G401.6 (cell line): Measurements from ENCODE around the gene VSTM4.

Experiments used
- FAIRE-seq: peaks from 2 replicates; lab custom pipeline; 2012; peaks lifted over from hg19 to GRCh38; lab: Jason Lieb, UNC

VSTM4 gene

DNA sequence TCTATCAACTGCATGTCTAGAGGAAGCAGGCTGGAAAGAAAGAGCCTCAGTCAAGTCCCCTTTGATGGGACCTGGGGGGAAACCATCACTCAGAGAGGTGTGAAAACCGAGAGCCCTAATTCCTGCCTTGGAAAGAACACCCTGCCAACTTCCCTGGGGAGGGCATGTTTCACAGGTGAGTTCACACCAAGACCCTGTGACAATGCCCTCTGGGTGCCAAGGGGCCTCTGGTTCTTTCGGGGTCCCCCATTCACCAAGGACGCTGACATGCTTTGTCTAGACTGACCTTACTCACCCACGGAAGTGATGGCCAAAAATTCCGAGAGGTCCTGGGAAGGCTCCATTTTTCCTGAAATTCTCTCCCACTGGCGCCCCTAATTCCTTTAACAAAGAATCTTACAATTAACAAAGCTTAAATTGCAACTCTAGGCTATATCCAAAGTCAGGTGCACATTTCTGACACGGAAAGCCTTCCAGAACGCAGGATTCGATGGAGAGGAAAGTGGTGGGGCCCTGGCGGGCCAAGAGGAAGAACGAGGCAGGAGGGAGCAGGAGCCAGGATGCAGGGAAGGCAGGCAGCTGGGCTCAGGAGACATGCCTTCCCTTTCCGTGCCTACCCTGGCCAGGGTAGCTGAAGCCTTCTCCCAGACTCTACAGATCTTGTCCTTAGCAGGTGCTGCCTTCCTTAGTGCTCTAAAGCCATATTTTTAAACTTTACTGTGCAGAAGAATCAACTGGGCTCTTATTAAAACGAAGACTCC lies 23.7 kb downstream of the VSTM4 start:
- FAIRE-seq: no peak

GRCh38 chr10:49090696-49091380 lies 24.5 kb downstream of the VSTM4 start:
- no peak for FAIRE-seq

DNA sequence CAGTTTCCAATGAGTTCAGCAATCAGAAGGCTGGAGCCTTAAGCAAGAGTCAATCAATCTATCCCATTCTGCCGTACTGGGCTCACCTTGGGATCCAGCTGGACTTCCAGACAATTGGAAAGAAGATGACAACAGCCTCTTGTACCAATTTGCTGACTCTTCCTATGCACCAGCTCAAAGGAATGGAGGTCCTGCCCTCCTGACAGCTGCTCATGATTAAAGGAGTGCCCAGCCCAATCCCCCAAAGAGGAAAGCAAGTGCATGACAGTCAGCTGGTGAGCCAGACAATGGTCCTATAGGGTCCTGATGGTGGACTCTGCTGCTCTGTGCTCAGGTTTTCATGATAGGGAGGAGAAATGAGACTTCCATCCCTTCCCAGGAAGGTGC lies 25.1 kb downstream of the VSTM4 start:
- FAIRE-seq: no peak

- no peak for FAIRE-seq
These were observed 25.6 kb downstream of the VSTM4 start for GRCh38 chr10:49089557-49090188.

- FAIRE-seq: no peak
These were observed 26.2 kb downstream of the VSTM4 start for GRCh38 chr10:49089152-49089551.

DNA sequence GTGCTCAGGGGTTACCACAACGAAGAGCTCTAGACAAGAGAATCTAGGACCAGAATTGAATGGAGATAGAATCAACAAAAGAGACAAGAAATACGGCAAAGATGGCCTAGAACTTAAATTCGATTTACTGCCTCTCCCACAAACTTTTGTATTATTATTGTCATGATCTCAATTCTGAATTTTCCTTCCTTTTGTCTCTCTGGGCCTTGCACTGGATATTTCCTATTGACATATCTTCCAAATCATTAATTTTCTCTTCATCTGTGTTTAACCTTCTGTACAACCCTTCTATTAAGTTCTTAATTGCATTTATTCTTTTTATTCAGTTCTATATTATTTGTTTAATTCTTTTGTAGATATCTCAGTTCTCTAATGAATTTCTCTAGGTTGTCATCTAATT lies 28.4 kb downstream of the VSTM4 start:
- no peak for FAIRE-seq

GRCh38 chr10:49083261-49083660 lies 32.1 kb downstream of the VSTM4 start:
- no peak for FAIRE-seq

GRCh38 chr10:49082766-49083165 lies 32.6 kb downstream of the VSTM4 start:
- no peak for FAIRE-seq

- FAIRE-seq: no peak
These were observed 33.6 kb downstream of the VSTM4 start for GRCh38 chr10:49081547-49082275.

- FAIRE-seq: no peak
These were observed 34.4 kb downstream of the VSTM4 start for GRCh38 chr10:49080965-49081364.

DNA sequence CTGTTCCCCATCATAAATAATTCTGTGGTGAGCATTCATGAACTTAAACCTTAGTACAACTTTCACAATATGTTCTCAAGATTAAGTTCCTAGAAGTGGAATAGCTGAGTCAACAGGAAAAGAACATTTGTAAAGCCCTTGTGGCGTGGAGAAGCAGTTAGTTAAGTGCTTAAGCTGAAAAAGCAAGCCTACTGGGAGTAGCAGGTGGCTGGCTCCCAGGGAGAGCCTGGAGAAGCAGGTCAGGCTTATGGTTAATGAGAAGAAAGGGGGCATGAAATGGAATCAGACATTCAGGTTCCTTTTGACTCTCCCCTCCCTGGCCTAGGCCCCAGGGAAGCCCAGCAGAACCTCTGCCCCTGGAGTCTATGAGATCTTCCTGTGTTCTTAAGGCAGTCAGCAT lies 35.3 kb downstream of the VSTM4 start:
- no peak for FAIRE-seq

DNA sequence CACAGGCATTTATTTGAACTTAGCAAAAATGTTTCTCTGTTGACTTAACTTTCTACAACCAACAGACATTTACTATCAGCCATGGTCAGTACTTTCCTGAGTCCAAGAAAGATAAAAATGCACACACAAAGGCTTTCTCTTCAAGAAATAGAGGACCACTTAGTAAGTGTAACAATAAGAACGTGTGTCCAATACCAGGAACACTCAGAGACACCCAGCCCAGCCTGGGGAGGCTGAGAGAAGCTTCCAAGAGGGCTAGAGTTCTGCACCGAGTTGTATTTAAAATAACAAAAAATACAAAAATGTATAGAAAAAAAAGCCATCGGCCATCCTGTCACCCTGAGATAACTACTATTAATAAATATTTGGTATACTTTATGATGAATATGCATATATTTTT lies 35.8 kb downstream of the VSTM4 start:
- FAIRE-seq: no peak

DNA sequence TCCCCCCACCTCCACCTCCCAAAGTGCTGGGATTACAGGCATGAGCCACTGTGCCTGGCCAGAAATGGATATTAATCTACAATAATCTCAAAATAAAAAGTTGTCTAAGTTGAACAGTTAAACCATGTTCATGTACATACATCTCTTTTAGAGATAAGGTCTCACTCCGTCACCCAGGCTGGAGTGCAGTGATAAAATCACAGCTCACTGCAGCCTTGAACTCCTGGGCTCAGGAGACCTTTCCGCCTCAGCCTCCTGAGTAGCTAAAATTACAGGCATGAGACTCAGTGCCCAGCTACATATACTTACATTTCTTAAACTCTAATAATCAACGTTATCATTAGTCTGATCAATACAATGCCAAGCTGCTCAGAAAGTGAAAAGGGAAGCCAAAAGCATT lies 36.2 kb downstream of the VSTM4 start:
- no peak for FAIRE-seq

DNA sequence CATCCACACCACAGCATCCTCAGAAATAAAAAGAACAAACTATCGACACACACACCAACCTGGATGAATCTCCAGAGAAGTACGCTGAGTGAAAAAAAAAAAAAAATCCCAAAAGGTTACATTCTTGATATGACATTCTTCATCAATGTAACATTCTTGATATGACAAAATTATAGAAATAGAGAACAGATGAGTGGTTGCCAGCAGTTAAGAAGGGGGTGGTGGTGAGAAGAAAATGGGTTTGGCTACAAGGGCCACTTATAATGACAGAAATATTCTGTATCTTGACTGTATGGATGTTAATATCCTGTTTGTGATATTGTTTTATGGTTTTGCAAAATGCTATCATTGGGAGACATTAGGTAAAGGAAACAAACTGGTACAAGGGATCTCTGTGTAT lies 36.9 kb downstream of the VSTM4 start:
- FAIRE-seq: no peak

DNA sequence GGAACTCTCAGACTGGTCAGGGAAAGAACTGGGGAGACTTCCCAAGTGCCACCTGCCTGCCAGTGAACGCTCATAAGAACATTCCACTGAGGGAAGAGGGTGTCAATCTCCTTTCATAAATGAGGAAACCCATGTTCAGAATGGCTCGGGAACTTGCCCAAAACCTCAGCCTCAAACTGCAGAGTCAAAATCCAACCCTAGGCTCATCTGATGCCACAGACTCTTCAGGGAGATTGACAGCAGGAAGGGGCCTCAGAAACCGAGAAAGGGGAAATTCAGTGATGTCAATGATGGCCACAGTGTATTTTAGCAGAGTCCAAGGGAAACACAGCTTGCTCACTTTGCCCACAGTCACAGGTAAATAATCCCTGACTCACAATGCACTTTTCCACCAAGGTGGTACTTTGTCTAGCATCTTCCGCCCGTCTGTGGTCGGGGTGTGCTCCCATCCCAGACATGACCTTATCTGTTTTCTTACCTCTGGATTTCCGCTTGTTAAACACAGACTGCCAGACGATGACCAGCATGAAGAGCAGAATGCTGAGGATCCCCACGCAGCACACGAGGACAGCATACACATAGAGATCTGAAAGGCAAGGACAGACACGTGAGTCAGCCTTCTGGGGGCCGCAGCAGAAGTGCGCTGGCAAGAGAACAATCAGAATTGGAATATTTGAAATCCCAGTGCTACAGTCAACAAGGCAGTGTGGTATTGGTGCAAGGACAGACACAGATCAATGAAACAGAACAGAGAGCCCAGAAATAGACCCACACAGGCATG lies 38.4 kb downstream of the VSTM4 start:
- no peak for FAIRE-seq

DNA sequence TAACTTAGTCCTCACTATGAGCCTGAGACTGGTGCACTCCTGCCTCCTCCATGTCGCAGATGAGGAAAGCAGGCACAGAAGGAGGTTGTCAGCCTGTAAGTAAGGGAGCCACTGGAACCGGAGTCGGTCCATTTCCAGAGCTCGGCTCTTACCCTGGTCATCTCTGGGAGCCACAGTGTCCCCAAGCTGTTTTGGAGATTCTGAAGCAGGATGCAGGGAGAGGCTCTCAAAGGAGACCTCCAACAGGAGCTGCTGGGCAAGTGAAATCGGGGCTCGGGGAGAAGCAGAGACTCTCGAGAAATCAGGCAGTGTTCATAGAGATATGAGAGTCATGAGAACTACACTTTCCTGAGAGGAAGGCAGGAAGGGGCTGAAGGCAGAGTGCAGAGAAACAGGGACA lies 39.0 kb downstream of the VSTM4 start:
- no peak for FAIRE-seq

GRCh38 chr10:49075743-49076142 lies 39.6 kb downstream of the VSTM4 start:
- no peak for FAIRE-seq

- FAIRE-seq: no peak
These were observed 40.3 kb downstream of the VSTM4 start for GRCh38 chr10:49074836-49075682.

- FAIRE-seq: no peak
These were observed 43.0 kb downstream of the VSTM4 start for GRCh38 chr10:49072166-49072885.

- no peak for FAIRE-seq
These were observed 44.1 kb downstream of the VSTM4 start for GRCh38 chr10:49071160-49071761.
